Endothelial cell of umbilical vein (primary cell): ENCODE measurements around the gene FUT7. TPM values are rescaled to one million over a fixed set of nuclear protein-coding genes. Genes with fewer than 3 reads are reported as not detected.

ENCODE experiments used
- BruUV-seq: library from RNA; stranded (reverse); fragments of 400-500 nt; replicated peaks from 2 replicates; lab custom pipeline; 2021; lab: Mats Ljungman, UMichigan
- CTCF ChIA-PET: fragments of 300-600, 350-600 bp; sonication (Branson Sonifier 250); formaldehyde crosslinking; loops from one replicate; lab custom pipeline; 2021; ENCODE audit warnings: antibody characterized with exemption, inconsistent platforms; lab: Charles Lee
- POLR2A ChIA-PET: fragments of 300-600, 350-600 bp; sonication (Branson Sonifier 250); formaldehyde crosslinking; loops from one replicate; lab custom pipeline; 2021; ENCODE audit warnings: antibody characterized with exemption, inconsistent platforms; lab: Charles Lee
- DNase-seq: peaks from one replicate; pipeline ENCODE4 v3.0.0-alpha.2; 2011; ENCODE audit warnings: low read depth, low spot score
- FAIRE-seq: peaks from 2 replicates; lab custom pipeline; 2011; peaks lifted over from hg19 to GRCh38; lab: Jason Lieb, UNC
- H2AFZ ChIP-seq: 2 replicates; pipeline ENCODE4 v1.6.0; 2012; ENCODE audit warnings: low read depth, low read length, control low read depth, inconsistent platforms
- H3K27ac ChIP-seq: 2 replicates; pipeline ENCODE4 v1.5.1; 2011; ENCODE audit warnings: low read depth, mild to moderate bottlenecking, control low read depth, low read length, moderate library complexity; ENCODE audit not compliant: insufficient read depth
- H3K27me3 ChIP-seq, 2 experiments: 2 replicates each; pipeline versions ENCODE4 v1.6.0 to v1.6.1; 2011; ENCODE audit warnings: low read length in 2 of 2, mixed read lengths in 1 of 2; ENCODE audit not compliant: control insufficient read depth in 2 of 2, insufficient read depth in 2 of 2
- H3K36me3 ChIP-seq, 2 experiments: 2 replicates in 1 of 2; 3 replicates in 1 of 2; pipeline ENCODE4 v1.5.1; 2011; ENCODE audit warnings: low read length in 2 of 2, mild to moderate bottlenecking in 1 of 2, moderate library complexity in 1 of 2; ENCODE audit not compliant: control insufficient read depth in 2 of 2, insufficient read depth in 2 of 2; ENCODE audit errors: extremely low read depth in 1 of 2
- H3K4me1 ChIP-seq: 3 replicates; pipeline ENCODE4 v1.5.1; 2011; ENCODE audit warnings: mild to moderate bottlenecking, low read length; ENCODE audit not compliant: control insufficient read depth, insufficient read depth; ENCODE audit errors: extremely low read depth
- H3K4me2 ChIP-seq: 2 replicates; pipeline ENCODE4 v1.6.1; 2011; ENCODE audit warnings: low read length, control low read depth, mixed read lengths; ENCODE audit not compliant: insufficient read depth
- H3K4me3 ChIP-seq, 3 experiments: fragments of 200-600 bp in 1 of 3; sonication (generic), shearing (Covaris generic) in 1 of 3; replicated peaks in 1 of 3; 2 replicates each; pipeline ENCODE4 v1.5.1; 2011 to 2016; ENCODE audit warnings: control low read depth in 3 of 3, low read length in 3 of 3, mild to moderate bottlenecking in 2 of 3, inconsistent platforms in 1 of 3, low read depth in 1 of 3, moderate library complexity in 1 of 3; ENCODE audit not compliant: insufficient read depth in 1 of 3
- H3K79me2 ChIP-seq: 2 replicates; pipeline ENCODE4 v1.6.0; 2012; ENCODE audit warnings: low read length, inconsistent platforms; ENCODE audit not compliant: control insufficient read depth, insufficient read depth
- H3K9ac ChIP-seq: replicated peaks from 2 replicates; pipeline ENCODE3; 2011; ENCODE audit warnings: low read length, control low read depth; ENCODE audit not compliant: insufficient read depth; ENCODE audit errors: extremely low read depth
- H3K9me1 ChIP-seq: replicated peaks from 3 replicates; pipeline ENCODE4 v1.6.0; 2011; ENCODE audit warnings: mild to moderate bottlenecking, low read length; ENCODE audit not compliant: control insufficient read depth, insufficient read depth; ENCODE audit errors: extremely low read depth
- H3K9me3 ChIP-seq: replicated peaks from 2 replicates; pipeline ENCODE4 v1.5.1; 2012; ENCODE audit warnings: low read length, inconsistent platforms; ENCODE audit not compliant: control insufficient read depth, insufficient read depth
- H4K20me1 ChIP-seq: replicated peaks from 2 replicates; pipeline ENCODE3; 2011; ENCODE audit warnings: mild to moderate bottlenecking, low read length; ENCODE audit not compliant: control insufficient read depth, insufficient read depth; ENCODE audit errors: extremely low read depth
- EZH2 ChIP-seq: IDR thresholded peaks from 2 replicates; pipeline ENCODE4 v1.6.1; 2012; ENCODE audit warnings: borderline replicate concordance, low read depth, mild to moderate bottlenecking, moderate library complexity, low read length, inconsistent platforms; ENCODE audit not compliant: severe bottlenecking
- FOS ChIP-seq: IDR thresholded peaks from 2 replicates; pipeline ENCODE4 v1.6.1; 2011; ENCODE audit warnings: mild to moderate bottlenecking, low read length, moderate library complexity, borderline replicate concordance; ENCODE audit not compliant: insufficient read depth
- GATA2 ChIP-seq: IDR thresholded peaks from 2 replicates; pipeline ENCODE4 v1.7.0; 2011; ENCODE audit warnings: low read depth, mild to moderate bottlenecking, moderate library complexity, mixed read lengths, low read length; ENCODE audit not compliant: insufficient read length, insufficient read depth
- JUN ChIP-seq: IDR thresholded peaks from 2 replicates; pipeline ENCODE4 v1.6.1; 2011; ENCODE audit warnings: borderline replicate concordance, low read depth; ENCODE audit not compliant: insufficient read length, insufficient read depth
- MYC ChIP-seq: IDR thresholded peaks from one replicate; pipeline ENCODE4 v1.6.1; 2011; ENCODE audit warnings: mild to moderate bottlenecking, low read depth, low read length
- POLR2A ChIP-seq: IDR thresholded peaks from 2 replicates; pipeline ENCODE4 v1.6.1; 2012; ENCODE audit warnings: low read depth, mild to moderate bottlenecking, control low read depth, low read length
- POLR2AphosphoS5 ChIP-seq: IDR thresholded peaks from 2 replicates; pipeline ENCODE4 v1.6.1; 2012; ENCODE audit warnings: low read depth, mild to moderate bottlenecking, control low read depth, low read length, moderate library complexity; ENCODE audit not compliant: insufficient read depth
- dilution Hi-C: fragments of 300-500 bp; cut with MboI; formaldehyde crosslinking; loops from one replicate; pipeline ENCODE4 v1.15.0; 2019; ENCODE audit warnings: low sequenced_read_pairs; ENCODE audit not compliant: extremely low pct_ligation_motif_present
- intact Hi-C: fragments of 100-400 bp; cut with micrococcal nuclease; formaldehyde crosslinking; loops from one replicate; pipeline ENCODE4 v1.10.0; 2022
- polyA plus RNA-seq, 4 experiments: library from polyadenylated mRNA; depleted of rRNA in 3 of 4; stranded (reverse) in 3 of 4; unstranded in 1 of 4; fragments of >200 nt; gene quantifications; 2 replicates each; pipeline versions ENCODE4 v1.2.1 to v1.2.3, GENCODE V29; 2011 to 2012; ENCODE audit warnings: missing spikeins in 1 of 4
- total RNA-seq: library from RNA; stranded (reverse); gene quantifications from 2 replicates; pipeline ENCODE4 v1.2.3, GENCODE V29; 2021
- TF ChIP-seq, protein P1 (sequence below), 2 donors: IDR thresholded peaks; 1 replicate in 1 of 2; 2 replicates in 1 of 2; pipeline ENCODE4 v1.5.1; 2011; ENCODE audit warnings: low read length in 2 of 2, mild to moderate bottlenecking in 2 of 2, moderate library complexity in 2 of 2, control low read depth in 1 of 2, inconsistent platforms in 1 of 2, low read depth in 1 of 2; ENCODE audit not compliant: insufficient read depth in 1 of 2; ENCODE audit errors: extremely low read depth in 1 of 2
- TF ChIP-seq, protein P2 (sequence below): IDR thresholded peaks from 2 replicates; pipeline ENCODE4 v1.6.1; 2011; ENCODE audit not compliant: insufficient read depth, insufficient read length

The FUT7 gene
- total and polyA plus RNA-seq, 2 donors (not counting 3 experiments of a cell fraction or from before 2014, with no cell fraction given), result not detected

DNA sequence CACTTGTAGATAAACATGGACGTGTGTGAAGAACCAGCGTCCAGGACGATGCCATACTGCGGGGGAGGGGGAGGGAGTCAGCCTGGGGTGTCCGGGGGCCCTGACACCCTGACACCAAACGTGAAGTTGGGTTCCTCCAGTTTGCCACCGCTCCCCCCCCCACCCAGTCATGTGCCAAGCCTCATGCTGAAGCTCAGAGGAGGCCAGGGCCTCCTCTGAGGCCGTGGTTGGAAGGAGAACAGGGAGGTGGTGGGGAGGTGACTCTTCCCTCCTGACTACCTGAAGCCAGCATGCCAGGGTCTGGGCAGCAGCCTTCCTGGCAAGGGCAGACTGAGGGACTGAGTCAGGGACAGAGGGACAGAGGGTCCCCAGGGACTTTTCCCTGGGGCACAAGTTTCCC lies 20.4 kb upstream of the FUT7 start:
- dilution Hi-C loops (no loop called here), intact Hi-C loops (no loop called here)
- Histone ChIP-seq H3K4me3 (no peak overlapping the region), H4K20me1 (no peaks in the 10 kb centered on the region), H2AFZ (no peak overlapping the region), H3K27ac (no peak overlapping the region), H3K9ac (no peak overlapping the region), H3K9me1 (no peaks in the 10 kb centered on the region), H3K36me3 (no peaks in the 10 kb centered on the region), H3K4me1 (no peaks in the 10 kb centered on the region), H3K79me2 (no peaks in the 10 kb centered on the region), H3K27me3 (peaks cover 8 to 21% of the 10 kb centered on the region in 2 experiments), H3K9me3 (no peaks in the 10 kb centered on the region), H3K4me2 (no peak overlapping the region)
- ChIA-PET POLR2A (no interaction called here), CTCF (interaction anchor here (0.9 to 2.0 kb wide), 5 partner anchors 12 to 23 kb away, joined by 3 to 12 read pairs (median 7); no protein-coding TSS in a partner anchor)
- DNase-seq, result no peak
- TF ChIP-seq MYC (no peak), EZH2 (no peak), POLR2A (no peak), GATA2 (no peak), FOS (no peak), JUN (no peak), POLR2AphosphoS5 (no peak)
- TF ChIP-seq, protein P1, sequence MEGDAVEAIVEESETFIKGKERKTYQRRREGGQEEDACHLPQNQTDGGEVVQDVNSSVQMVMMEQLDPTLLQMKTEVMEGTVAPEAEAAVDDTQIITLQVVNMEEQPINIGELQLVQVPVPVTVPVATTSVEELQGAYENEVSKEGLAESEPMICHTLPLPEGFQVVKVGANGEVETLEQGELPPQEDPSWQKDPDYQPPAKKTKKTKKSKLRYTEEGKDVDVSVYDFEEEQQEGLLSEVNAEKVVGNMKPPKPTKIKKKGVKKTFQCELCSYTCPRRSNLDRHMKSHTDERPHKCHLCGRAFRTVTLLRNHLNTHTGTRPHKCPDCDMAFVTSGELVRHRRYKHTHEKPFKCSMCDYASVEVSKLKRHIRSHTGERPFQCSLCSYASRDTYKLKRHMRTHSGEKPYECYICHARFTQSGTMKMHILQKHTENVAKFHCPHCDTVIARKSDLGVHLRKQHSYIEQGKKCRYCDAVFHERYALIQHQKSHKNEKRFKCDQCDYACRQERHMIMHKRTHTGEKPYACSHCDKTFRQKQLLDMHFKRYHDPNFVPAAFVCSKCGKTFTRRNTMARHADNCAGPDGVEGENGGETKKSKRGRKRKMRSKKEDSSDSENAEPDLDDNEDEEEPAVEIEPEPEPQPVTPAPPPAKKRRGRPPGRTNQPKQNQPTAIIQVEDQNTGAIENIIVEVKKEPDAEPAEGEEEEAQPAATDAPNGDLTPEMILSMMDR (IDR thresholded peaks at IDR 0.05; ENCODE audit: extremely low read depth in 1 of 2, insufficient read depth in 1 of 2, low read depth in 1 of 2, low read length in 2 of 2), result no peak
- TF ChIP-seq, protein P2, sequence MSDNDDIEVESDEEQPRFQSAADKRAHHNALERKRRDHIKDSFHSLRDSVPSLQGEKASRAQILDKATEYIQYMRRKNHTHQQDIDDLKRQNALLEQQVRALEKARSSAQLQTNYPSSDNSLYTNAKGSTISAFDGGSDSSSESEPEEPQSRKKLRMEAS, result no peak
- no peak for FAIRE-seq
- no TSS peak for BruUV-seq
